Activated naive CD8-positive, alpha-beta T cell treated with anti-CD3 and anti-CD28 coated beads, Interleukin-2, amount 10 ng/mL, durations not matched to agents 7 days and 5 days (primary cell): ENCODE data around the gene CCR8. TPM values are rescaled to one million over a fixed set of nuclear protein-coding genes. Genes with fewer than 3 reads are reported as not detected.

Source experiments
- ATAC-seq: fragments of 150-1000 bp; cut with Tn5 transposase; one replicate; pipeline ENCODE4 v1.10.0; 2021; ENCODE audit warnings: low read depth, moderate library complexity
- POLR2A ChIA-PET: fragments of 350-600 bp; sonication (Branson Sonifier 250); formaldehyde crosslinking; loops from one replicate; lab custom pipeline; 2021; ENCODE audit warnings: antibody characterized with exemption; lab: Charles Lee
- DNase-seq: peaks from one replicate; pipeline ENCODE4 v3.0.0; 2021
- H3K27ac Mint-ChIP-seq: one replicate; pipeline ENCODE4 v1.8.0; 2022; ENCODE audit warnings: mild to moderate bottlenecking, mixed read lengths
- H3K27me3 Mint-ChIP-seq: one replicate; pipeline ENCODE4 v1.8.0; 2022; ENCODE audit warnings: mild to moderate bottlenecking, moderate library complexity, mixed read lengths
- H3K36me3 Mint-ChIP-seq: one replicate; pipeline ENCODE4 v1.8.0; 2021; ENCODE audit warnings: mild to moderate bottlenecking, mixed read lengths
- H3K4me1 Mint-ChIP-seq: one replicate; pipeline ENCODE4 v1.8.0; 2021; ENCODE audit warnings: mixed read lengths
- H3K4me3 Mint-ChIP-seq: one replicate; pipeline ENCODE4 v1.8.0; 2022; ENCODE audit warnings: mild to moderate bottlenecking, moderate library complexity, mixed read lengths
- H3K9me3 Mint-ChIP-seq: one replicate; pipeline ENCODE4 v1.8.0; 2021; ENCODE audit warnings: mixed read lengths
- total RNA-seq, 2 experiments: library from RNA; stranded (reverse); gene quantifications; one replicate each; pipeline ENCODE4 v1.2.3, GENCODE V29; 2021

CCR8 gene
- total RNA-seq, 2 experiments from 2014 or later: 1.1 to 1.2 TPM

DNA sequence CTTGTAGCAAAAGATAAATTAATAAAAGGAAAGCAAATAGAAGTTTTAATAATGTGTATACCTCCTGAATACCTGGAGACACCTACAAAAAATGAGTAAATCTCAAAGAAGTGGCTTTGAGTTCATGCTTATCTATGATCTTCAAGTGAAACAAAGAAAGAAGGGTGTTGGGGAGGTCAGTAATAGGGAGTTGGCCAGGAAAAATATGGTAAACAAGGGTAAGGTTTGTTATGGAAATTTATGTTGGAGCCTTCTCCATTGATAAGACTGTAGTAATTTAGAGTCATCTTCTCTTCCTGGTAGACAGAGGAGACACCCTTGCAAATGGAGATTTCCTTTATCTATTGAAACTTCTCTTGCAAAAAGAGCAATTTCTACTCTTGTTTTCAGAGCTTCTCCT lies 6.6 kb upstream of the CCR8 start:
- Mint-ChIP-seq H3K4me3 (no peak overlapping the region), H3K36me3 (peaks cover 7% of the 10 kb centered on the region), H3K4me1 (peaks cover 31% of the 10 kb centered on the region), H3K27ac (no peak overlapping the region), H3K9me3 (no peaks in the 10 kb centered on the region), H3K27me3 (peaks cover 15% of the 10 kb centered on the region)
- DNase-seq (no peak), ATAC-seq (no peak)
- POLR2A ChIA-PET: no interaction called here

DNA sequence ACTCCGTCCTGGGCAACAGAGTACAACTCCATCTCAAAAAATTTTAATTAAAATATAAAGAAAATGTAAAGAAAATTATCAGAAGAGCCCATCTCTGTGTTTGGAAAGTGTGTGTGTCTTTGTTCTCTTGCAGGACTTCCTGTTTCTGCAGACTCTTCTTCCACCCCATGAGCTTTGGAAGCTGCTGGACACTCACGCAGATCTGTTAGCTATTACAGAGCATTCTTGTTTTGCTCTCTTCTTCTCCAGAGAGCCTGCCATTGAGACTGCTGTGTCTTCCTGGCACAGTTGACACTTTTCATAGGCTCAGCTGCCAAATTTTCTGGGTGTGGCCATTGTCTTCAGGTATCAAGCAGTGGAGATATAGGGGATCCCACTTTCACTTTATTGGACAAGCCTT lies 6.0 kb upstream of the CCR8 start:
- Mint-ChIP-seq H3K27me3 (peaks cover 15% of the 10 kb centered on the region), H3K36me3 (peaks cover 7% of the 10 kb centered on the region), H3K27ac (no peak overlapping the region), H3K4me1 (peaks cover 33% of the 10 kb centered on the region), H3K4me3 (no peak overlapping the region), H3K9me3 (no peaks in the 10 kb centered on the region)
- POLR2A ChIA-PET: no interaction called here
- ATAC-seq (no peak), DNase-seq (no peak)

DNA sequence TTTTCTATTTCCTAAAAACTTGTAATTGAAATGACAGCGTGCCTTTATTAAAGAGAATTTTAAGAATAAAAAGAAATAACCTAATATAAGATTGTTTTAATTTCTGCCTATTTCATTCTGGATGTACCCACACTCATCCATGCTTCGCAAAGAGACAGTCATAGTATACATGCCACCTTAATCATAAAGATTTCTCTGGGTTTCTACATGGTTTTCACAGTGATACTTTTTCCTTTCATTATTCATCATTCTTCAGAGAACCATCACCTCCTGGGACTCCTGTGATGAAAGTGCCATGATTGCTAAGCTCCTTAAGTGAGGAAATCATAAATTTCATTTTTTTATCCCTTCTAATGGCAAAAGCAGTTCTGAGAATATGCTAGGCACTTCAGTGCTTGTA lies 4.3 kb upstream of the CCR8 start:
- H3K36me3 Mint-ChIP-seq: peaks cover 4% of the 10 kb centered on the region
- no peak for ATAC-seq
- H3K9me3 Mint-ChIP-seq: no peaks in the 10 kb centered on the region
- no peak for DNase-seq
- H3K27me3 Mint-ChIP-seq: peaks cover 5% of the 10 kb centered on the region
- no peak overlapping the region for H3K4me3 Mint-ChIP-seq
- POLR2A ChIA-PET: no interaction called here
- H3K4me1 Mint-ChIP-seq: peaks cover 36% of the 10 kb centered on the region
- no peak overlapping the region for H3K27ac Mint-ChIP-seq

DNA sequence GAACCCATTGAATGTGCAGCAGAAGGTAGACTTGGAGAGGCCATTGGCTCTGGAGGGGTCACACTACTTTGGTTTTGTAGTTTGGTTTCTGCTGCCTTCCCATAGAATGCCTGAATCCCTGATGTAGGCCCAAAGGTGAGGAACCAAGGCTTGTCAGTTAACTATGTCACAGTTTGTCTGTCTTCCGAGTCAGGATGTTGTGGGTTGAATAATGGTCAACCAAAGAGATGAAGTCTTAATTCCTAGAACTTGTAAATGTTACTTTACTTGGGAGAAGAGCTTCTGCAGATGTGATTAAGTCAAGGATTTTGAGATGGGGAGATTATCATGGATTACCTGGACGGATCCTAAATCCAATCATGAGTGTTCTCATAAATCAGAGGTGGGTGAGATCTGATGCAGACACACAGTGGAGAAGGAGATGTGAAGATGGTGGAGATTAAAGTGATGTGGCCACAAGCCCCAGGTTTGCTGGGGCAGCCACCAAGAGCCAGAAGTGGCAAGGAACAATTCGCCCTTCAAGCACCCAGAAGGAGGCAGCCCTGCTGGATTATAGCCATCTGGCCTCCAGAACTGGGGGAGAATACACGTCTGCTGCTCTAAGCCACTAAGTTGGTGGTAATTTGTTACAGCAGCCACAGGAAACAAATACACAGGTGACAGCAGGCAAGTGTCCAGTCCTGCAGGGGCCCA lies 2.3 kb upstream of the CCR8 start:
- peak; percentile 58 for ATAC-seq
- Mint-ChIP-seq H3K4me3 (peak overlapping the region; percentile 38), H3K27ac (peak overlapping the region; percentile 76), H3K4me1 (peaks cover 31% of the 10 kb centered on the region), H3K27me3 (peaks cover 2% of the 10 kb centered on the region), H3K9me3 (no peaks in the 10 kb centered on the region), H3K36me3 (peaks cover 3% of the 10 kb centered on the region)
- DNase-seq: no peak
- POLR2A ChIA-PET: no interaction called here

DNA sequence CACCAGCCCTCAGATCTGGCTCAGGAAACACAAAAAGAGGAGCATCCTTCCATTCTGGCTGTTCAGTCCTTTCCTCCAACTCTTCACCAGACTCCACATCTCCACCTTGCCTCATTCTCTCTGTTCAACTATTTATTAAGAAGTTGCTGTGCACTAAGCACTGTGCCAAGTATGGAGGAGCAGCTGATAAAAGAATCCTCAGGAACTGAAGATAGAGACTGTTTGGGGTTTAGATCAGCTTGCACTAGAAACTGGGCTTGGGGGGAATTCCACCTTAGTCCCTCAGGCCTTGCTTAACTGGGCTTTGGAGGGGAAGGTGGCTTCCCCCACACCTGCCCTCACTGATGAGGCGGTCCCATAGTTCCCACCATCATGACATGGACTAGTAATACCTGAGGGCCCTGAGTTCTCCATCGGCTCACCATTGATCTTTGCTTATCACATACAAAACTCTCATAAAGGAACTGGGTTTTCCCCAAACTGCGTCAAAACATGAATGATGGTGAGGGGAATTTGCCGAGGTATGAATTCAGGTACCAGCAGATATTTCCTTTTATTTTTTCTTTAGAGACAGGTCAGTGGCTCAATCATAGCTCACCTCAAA lies 1.7 kb upstream of the CCR8 start:
- DNase-seq (no peak), ATAC-seq (no peak)
- Mint-ChIP-seq H3K36me3 (peaks cover 2% of the 10 kb centered on the region), H3K27me3 (peaks cover 2% of the 10 kb centered on the region), H3K27ac (peak overlapping the region; percentile 76), H3K9me3 (no peaks in the 10 kb centered on the region), H3K4me3 (no peak overlapping the region), H3K4me1 (peaks cover 33% of the 10 kb centered on the region)
- POLR2A ChIA-PET: no interaction called here

DNA sequence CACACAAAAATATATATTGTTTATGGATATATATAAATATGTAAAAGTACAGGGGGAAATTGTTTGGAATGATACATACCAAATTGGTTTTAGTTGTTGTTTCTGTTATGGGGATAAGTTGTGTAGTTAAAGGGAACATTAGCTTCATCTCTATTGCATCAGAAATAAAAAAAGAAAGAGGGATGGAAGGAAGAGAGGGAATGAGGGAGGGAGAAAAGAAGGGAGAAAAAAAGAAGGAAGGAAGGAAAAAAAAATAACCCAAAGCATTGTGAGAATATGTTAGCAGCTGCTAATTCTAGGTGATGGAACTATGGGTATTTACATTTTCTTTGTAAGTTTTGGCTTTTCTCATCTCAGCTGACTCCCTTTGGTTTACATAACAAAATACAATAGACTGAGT lies 1.3 kb downstream of the CCR8 start:
- H3K4me3 Mint-ChIP-seq: no peak overlapping the region
- no peak overlapping the region for H3K27ac Mint-ChIP-seq
- H3K9me3 Mint-ChIP-seq: peaks cover 4% of the 10 kb centered on the region
- peaks cover 6% of the 10 kb centered on the region for H3K36me3 Mint-ChIP-seq
- DNase-seq: no peak
- H3K4me1 Mint-ChIP-seq: peaks cover 38% of the 10 kb centered on the region
- H3K27me3 Mint-ChIP-seq: peaks cover 2% of the 10 kb centered on the region
- POLR2A ChIA-PET: no interaction called here
- ATAC-seq: no peak

DNA sequence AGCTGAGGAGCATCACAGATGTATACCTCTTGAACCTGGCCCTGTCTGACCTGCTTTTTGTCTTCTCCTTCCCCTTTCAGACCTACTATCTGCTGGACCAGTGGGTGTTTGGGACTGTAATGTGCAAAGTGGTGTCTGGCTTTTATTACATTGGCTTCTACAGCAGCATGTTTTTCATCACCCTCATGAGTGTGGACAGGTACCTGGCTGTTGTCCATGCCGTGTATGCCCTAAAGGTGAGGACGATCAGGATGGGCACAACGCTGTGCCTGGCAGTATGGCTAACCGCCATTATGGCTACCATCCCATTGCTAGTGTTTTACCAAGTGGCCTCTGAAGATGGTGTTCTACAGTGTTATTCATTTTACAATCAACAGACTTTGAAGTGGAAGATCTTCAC lies 3.0 kb downstream of the CCR8 start:
- POLR2A ChIA-PET: interaction anchor here (1.2 kb wide), 1 partner anchor 40 kb away, joined by 3 read pairs; no protein-coding TSS in a partner anchor
- H3K4me1 Mint-ChIP-seq: peaks cover 26% of the 10 kb centered on the region
- DNase-seq: no peak
- ATAC-seq: no peak
- no peak overlapping the region for H3K27ac Mint-ChIP-seq
- peaks cover 6% of the 10 kb centered on the region for H3K36me3 Mint-ChIP-seq
- H3K27me3 Mint-ChIP-seq: peaks cover 2% of the 10 kb centered on the region
- no peak overlapping the region for H3K4me3 Mint-ChIP-seq
- peaks cover 4% of the 10 kb centered on the region for H3K9me3 Mint-ChIP-seq

DNA sequence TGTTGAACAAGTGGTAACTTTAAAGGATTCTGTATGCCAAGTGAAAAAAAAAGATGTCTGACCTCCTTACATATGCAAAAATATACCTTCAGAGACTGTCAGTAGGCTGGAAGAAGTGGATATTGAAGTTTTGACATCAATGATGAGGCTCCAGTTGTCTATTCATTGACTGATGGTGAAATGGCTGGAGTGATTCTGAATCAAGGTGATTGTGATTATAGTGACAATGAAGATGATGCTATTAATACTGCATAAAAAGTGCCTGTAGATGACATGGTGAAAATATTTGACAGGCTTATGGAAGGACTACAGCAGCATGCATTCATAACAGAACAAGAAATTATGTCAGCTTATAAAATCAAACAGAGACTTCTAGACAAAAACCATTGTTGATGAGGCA lies 4.1 kb downstream of the CCR8 start:
- no peak overlapping the region for H3K4me3 Mint-ChIP-seq
- POLR2A ChIA-PET: interaction anchor here (1.2 kb wide), 1 partner anchor 41 kb away, joined by 3 read pairs; no protein-coding TSS in a partner anchor
- no peak overlapping the region for H3K27ac Mint-ChIP-seq
- peaks cover 2% of the 10 kb centered on the region for H3K27me3 Mint-ChIP-seq
- DNase-seq (no peak), ATAC-seq (no peak)
- H3K36me3 Mint-ChIP-seq: peaks cover 6% of the 10 kb centered on the region
- H3K9me3 Mint-ChIP-seq: peaks cover 4% of the 10 kb centered on the region
- H3K4me1 Mint-ChIP-seq: peaks cover 21% of the 10 kb centered on the region

DNA sequence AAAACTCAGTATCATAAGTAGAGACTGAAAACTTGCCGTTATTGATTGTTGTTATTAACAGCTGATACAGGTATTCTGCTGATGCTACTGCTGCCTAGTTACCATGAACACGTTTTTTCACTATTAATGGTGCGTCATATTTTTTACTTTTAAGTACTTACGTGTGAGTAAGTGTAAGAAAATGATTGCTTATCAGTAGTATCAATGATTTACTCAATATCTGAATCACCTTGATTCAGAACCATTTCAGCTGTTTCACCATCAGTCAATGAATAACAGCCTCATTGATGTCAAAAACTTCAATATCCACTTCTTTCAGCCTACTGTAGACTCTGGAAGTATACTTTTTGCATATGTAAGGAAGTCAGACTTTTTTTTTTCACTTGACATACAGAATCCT lies 4.7 kb downstream of the CCR8 start:
- POLR2A ChIA-PET: no interaction called here

DNA sequence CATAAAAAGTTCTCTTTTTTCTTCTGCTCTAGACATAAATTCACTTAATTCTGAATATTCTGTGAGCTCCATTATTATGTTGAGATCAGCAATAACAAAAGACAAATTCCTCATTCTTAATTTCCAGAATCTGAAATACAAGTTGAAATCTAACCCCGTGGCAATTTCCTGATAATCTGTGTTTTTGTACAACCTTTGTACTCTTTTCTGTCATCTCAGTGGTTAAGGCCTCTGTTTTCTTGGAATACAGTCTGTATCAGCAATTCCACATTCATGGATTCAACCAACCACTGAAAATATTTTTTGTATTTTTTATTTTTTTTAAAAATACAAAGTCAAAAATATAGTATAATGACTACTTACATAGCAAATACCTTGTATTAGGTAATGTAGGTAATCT lies 8.7 kb downstream of the CCR8 start:
- Mint-ChIP-seq H3K4me1 (peaks cover 8% of the 10 kb centered on the region), H3K27ac (no peak overlapping the region)
- POLR2A ChIA-PET: no interaction called here

More for the DNA sequence above, 4.7 kb downstream of the CCR8 start:
- Mint-ChIP-seq H3K4me3 (no peak overlapping the region), H3K9me3 (peaks cover 4% of the 10 kb centered on the region), H3K36me3 (peaks cover 6% of the 10 kb centered on the region), H3K4me1 (peaks cover 21% of the 10 kb centered on the region), H3K27me3 (peaks cover 2% of the 10 kb centered on the region), H3K27ac (no peak overlapping the region)
- DNase-seq: no peak
- ATAC-seq: no peak

DNA sequence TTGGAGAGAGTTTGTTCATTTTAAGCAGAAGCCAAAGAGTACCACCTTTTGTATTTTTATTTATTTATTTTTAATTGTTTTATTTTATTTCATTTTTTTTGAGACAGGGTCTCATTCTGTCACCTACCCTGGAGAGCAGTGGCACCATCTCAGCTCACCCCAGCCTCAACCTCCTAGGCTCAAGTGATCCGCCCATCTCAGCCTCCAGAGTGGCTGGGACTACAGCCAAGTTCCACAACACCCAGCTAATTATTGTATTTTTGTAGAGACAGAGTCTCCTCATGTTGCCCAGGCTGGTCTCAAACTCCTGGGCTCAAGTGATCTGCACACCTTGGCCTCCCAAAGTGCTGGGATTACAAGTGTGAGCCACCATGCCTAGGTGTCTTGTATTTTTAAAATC lies 9.6 kb downstream of the CCR8 start:
- no peak for DNase-seq
- H3K27me3 Mint-ChIP-seq: peaks cover 2% of the 10 kb centered on the region
- H3K36me3 Mint-ChIP-seq: no peaks in the 10 kb centered on the region
- H3K9me3 Mint-ChIP-seq: peaks cover 5% of the 10 kb centered on the region
- no peak overlapping the region for H3K27ac Mint-ChIP-seq
- POLR2A ChIA-PET: no interaction called here
- no peak overlapping the region for H3K4me3 Mint-ChIP-seq
- no peak for ATAC-seq
- H3K4me1 Mint-ChIP-seq: peaks cover 8% of the 10 kb centered on the region

More for the DNA sequence above, 8.7 kb downstream of the CCR8 start:
- Mint-ChIP-seq H3K9me3 (peaks cover 6% of the 10 kb centered on the region), H3K36me3 (peaks cover under 1% of the 10 kb centered on the region), H3K4me3 (no peak overlapping the region), H3K27me3 (peaks cover 2% of the 10 kb centered on the region)
- no peak for DNase-seq
- no peak for ATAC-seq

DNA sequence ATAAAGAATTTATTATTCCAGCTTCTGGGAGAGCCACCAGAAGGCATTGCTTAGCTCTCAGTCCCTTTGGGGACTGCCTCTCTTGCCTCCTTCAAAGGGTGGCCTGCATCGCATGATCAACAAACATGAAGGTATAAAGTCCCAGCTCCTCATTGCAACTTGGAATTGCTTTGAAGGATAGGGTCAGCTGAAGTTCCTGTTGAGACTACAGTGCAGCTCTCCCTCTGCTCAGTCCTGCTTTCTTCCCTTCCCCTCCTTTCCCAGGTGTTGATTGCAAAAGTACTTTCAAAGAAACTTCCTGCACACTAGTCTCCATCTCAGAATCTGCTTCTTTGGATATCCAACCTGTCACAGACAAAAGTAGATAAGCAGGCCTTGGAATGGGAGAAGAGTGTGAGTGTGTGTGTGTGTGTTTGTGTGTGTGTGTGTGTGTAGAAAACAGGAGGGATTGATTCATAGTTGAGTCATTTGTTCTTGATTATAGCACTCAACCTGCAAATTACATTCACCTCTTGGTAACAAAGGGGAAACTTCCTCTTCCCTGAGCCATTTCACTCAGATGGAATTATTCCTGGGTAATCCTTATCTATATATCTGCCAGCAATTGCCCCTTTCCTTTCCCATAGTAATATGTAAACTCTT lies 13.7 kb downstream of the CCR8 start:
- Mint-ChIP-seq H3K36me3 (peaks cover 3% of the 10 kb centered on the region), H3K9me3 (peaks cover 4% of the 10 kb centered on the region), H3K4me1 (peaks cover 20% of the 10 kb centered on the region), H3K27ac (no peak overlapping the region), H3K4me3 (no peak overlapping the region), H3K27me3 (peaks cover 2% of the 10 kb centered on the region)
- no peak for ATAC-seq
- DNase-seq: no peak
- POLR2A ChIA-PET: no interaction called here

DNA sequence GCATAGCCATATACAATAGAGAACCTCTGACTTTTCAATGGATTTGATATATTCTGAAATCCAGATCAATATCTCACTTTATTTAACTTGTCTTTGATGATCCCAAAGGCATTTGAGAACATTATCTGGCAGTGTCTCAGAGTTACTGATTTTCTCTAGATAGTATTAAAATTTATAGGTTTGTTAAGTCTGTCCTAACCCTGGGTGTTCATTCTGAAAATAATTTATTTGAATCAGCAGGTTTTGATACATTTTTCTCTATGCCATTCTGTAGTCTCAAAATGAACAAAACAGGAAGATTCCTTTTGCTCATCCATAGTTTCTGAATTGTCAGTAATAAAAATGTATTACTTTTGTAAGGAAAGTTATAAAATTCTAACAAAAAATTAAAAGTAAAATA lies 14.3 kb downstream of the CCR8 start:
- ATAC-seq: no peak

More for the DNA sequence above, 14.3 kb downstream of the CCR8 start:
- H3K36me3 Mint-ChIP-seq: peaks cover 3% of the 10 kb centered on the region
- H3K4me1 Mint-ChIP-seq: peaks cover 20% of the 10 kb centered on the region
- H3K27ac Mint-ChIP-seq: no peak overlapping the region
- no peak overlapping the region for H3K4me3 Mint-ChIP-seq
- H3K9me3 Mint-ChIP-seq: peaks cover 4% of the 10 kb centered on the region
- no peak for DNase-seq
- peaks cover 2% of the 10 kb centered on the region for H3K27me3 Mint-ChIP-seq
- POLR2A ChIA-PET: no interaction called here
